MCF 10A (cell line): ENCODE data around the gene MTF1. TPM values are rescaled to one million over a fixed set of nuclear protein-coding genes. Genes with fewer than 3 reads are reported as not detected.

ENCODE experiments used
- BruUV-seq: library from RNA; stranded (reverse); fragments of 400-500 nt; replicated peaks from 2 replicates; lab custom pipeline; 2021; lab: Mats Ljungman, UMichigan
- CTCF ChIA-PET: fragments of 300-600 bp; sonication (Branson Sonifier 250); formaldehyde crosslinking; extraction: SDS; loops from one replicate; lab custom pipeline; 2021; ENCODE audit warnings: antibody characterized with exemption, inconsistent platforms; lab: Yijun Ruan, JAX
- POLR2A ChIA-PET: fragments of 300-600, 350-650 bp; sonication (Branson Sonifier 250); formaldehyde crosslinking; extraction: SDS; loops from one replicate; lab custom pipeline; 2020; ENCODE audit warnings: antibody characterized with exemption, inconsistent platforms; lab: Yijun Ruan, JAX
- DNase-seq: peaks from one replicate; pipeline ENCODE4 v3.0.0-alpha.2; 2018; ENCODE audit not compliant: unreplicated experiment
- H3K27ac Mint-ChIP-seq: one replicate; pipeline ENCODE4 v1.8.0; 2022; ENCODE audit warnings: mild to moderate bottlenecking, low read depth, mixed read lengths; ENCODE audit not compliant: unreplicated experiment
- H3K27me3 Mint-ChIP-seq: one replicate; pipeline ENCODE4 v1.8.0; 2022; ENCODE audit warnings: mixed read lengths; ENCODE audit not compliant: insufficient read depth, unreplicated experiment
- H3K36me3 Mint-ChIP-seq: one replicate; pipeline ENCODE4 v1.8.0; 2022; ENCODE audit warnings: mild to moderate bottlenecking, moderate library complexity, mixed read lengths; ENCODE audit not compliant: insufficient read depth, unreplicated experiment
- H3K4me1 Mint-ChIP-seq: one replicate; pipeline ENCODE4 v1.8.0; 2022; ENCODE audit warnings: mixed read lengths; ENCODE audit not compliant: insufficient read depth, unreplicated experiment
- H3K4me3 Mint-ChIP-seq: one replicate; pipeline ENCODE4 v1.8.0; 2022; ENCODE audit warnings: mild to moderate bottlenecking, moderate library complexity, mixed read lengths; ENCODE audit not compliant: unreplicated experiment
- H3K9me3 Mint-ChIP-seq: one replicate; pipeline ENCODE4 v1.8.0; 2022; ENCODE audit warnings: mixed read lengths; ENCODE audit not compliant: unreplicated experiment
- CTCF ChIP-seq: fragments of 200-600 bp; IDR thresholded peaks from one replicate; pipeline ENCODE4 v1.8.0; 2022; ENCODE audit warnings: antibody characterized with exemption, mild to moderate bottlenecking; ENCODE audit not compliant: unreplicated experiment
- intact Hi-C: fragments of 100-400 bp; cut with micrococcal nuclease; formaldehyde crosslinking; loops from 2 replicates; pipeline ENCODE4 v1.14.1; 2022
- total RNA-seq: library from RNA; stranded (reverse); gene quantifications from 2 replicates; pipeline ENCODE4 v1.2.3, GENCODE V29; 2022

The MTF1 gene
- total RNA-seq, 1 experiment from 2014 or later = 34.7 TPM

GRCh38 chr1:37844536-37844935 is 14.9 kb downstream of the MTF1 start:
- POLR2A ChIA-PET = interaction anchor here (1.4 to 1.7 kb wide), 3 partner anchors 9 to 16 kb away, joined by 3 to 11 read pairs (median 7); partner anchors contain the start of gene MTF1
- H3K27ac Mint-ChIP-seq = peak overlapping the region; percentile 68
- DNase-seq = no peak

GRCh38 chr1:37841652-37842051 is 17.7 kb downstream of the MTF1 start:
- TF ChIP-seq CTCF = no peak
- H3K4me3 Mint-ChIP-seq = no peak overlapping the region

More at GRCh38 chr1:37844536-37844935, 14.9 kb downstream of the MTF1 start:
- Mint-ChIP-seq H3K36me3 (peaks cover 62% of the 10 kb centered on the region), H3K4me3 (no peak overlapping the region), H3K9me3 (no peaks in the 10 kb centered on the region), H3K4me1 (peaks cover 34% of the 10 kb centered on the region), H3K27me3 (no peaks in the 10 kb centered on the region)
- no peak for TF ChIP-seq CTCF
- CTCF ChIA-PET = interaction anchor here (0.7 to 2.5 kb wide), 3 partner anchors 16 to 1328 kb away, joined by 4 to 9 read pairs (median 4); no protein-coding TSS in a partner anchor
- intact Hi-C loops = no loop called here
- BruUV-seq = no TSS peak

DNA sequence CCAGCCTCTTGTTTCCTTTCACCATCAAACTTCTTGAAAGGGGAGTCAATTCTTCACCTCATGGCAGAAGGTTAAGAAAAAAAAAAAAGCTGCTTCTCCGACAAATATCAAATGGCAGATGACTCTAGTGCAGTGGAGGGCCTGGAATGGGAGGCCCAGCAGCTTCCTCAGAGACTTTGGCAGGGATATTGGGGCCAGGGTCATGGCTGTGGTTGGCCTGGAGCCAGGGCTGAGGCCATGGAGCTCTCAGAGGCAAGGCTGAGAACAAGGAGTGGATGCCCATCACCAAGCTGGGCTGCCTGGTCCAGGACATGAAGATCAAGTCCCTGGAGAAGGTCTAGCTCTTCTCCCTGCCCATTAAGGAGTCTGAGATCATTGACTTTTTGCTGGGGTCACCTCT is 18.7 kb downstream of the MTF1 start:
- Mint-ChIP-seq H3K4me3 (no peak overlapping the region), H3K36me3 (peaks cover 74% of the 10 kb centered on the region), H3K4me1 (peaks cover 18% of the 10 kb centered on the region), H3K27me3 (no peaks in the 10 kb centered on the region), H3K27ac (no peak overlapping the region), H3K9me3 (no peaks in the 10 kb centered on the region)
- no peak for TF ChIP-seq CTCF
- POLR2A ChIA-PET = interaction anchor here (0.7 to 1.2 kb wide), 3 partner anchors 12 to 149 kb away, joined by 3 to 5 read pairs (median 3); no protein-coding TSS in a partner anchor
- intact Hi-C loops = no loop called here
- BruUV-seq = no TSS peak
- CTCF ChIA-PET = interaction anchor here (0.5 to 1.1 kb wide), 2 partner anchors 19 to 1154 kb away, joined by 3 to 4 read pairs; partner anchors contain the start of gene MTF1
- no peak for DNase-seq

More at GRCh38 chr1:37841652-37842051, 17.7 kb downstream of the MTF1 start:
- DNase-seq = no peak
- Mint-ChIP-seq H3K27ac (no peak overlapping the region), H3K36me3 (peaks cover 78% of the 10 kb centered on the region), H3K27me3 (no peaks in the 10 kb centered on the region), H3K9me3 (no peaks in the 10 kb centered on the region), H3K4me1 (peaks cover 27% of the 10 kb centered on the region)
- POLR2A ChIA-PET = interaction anchor here (0.6 to 1.5 kb wide), 3 partner anchors 34 to 171 kb away, joined by 3 read pairs; partner anchors contain the start of genes C1orf122, UTP11 and YRDC
- BruUV-seq = no TSS peak
- CTCF ChIA-PET = interaction anchor here (0.7 kb wide), 1 partner anchor 1254 kb away, joined by 3 read pairs; no protein-coding TSS in a partner anchor
- intact Hi-C loops = no loop called here

- Mint-ChIP-seq H3K9me3 (no peaks in the 10 kb centered on the region), H3K27me3 (no peaks in the 10 kb centered on the region), H3K4me1 (peaks cover 8% of the 10 kb centered on the region), H3K4me3 (no peak overlapping the region), H3K27ac (no peak overlapping the region), H3K36me3 (peaks cover 76% of the 10 kb centered on the region)
- intact Hi-C loops = no loop called here
- ChIA-PET CTCF (interaction anchor here (0.6 kb wide), 3 partner anchors 11 to 1153 kb away, joined by 3 to 4 read pairs (median 3); no protein-coding TSS in a partner anchor), POLR2A (interaction anchor here (0.9 to 2.1 kb wide), 4 partner anchors 11 to 31 kb away, joined by 3 to 8 read pairs (median 4); partner anchors contain the start of gene MTF1)
- no peak for TF ChIP-seq CTCF
- DNase-seq = no peak
- BruUV-seq = no TSS peak
Observed at GRCh38 chr1:37839676-37840075, 19.7 kb downstream of the MTF1 start.
